HG02571 (cell line): ENCODE data around the gene GTPBP1.

Experiments
- ATAC-seq: cut with Tn5 transposase; IDR thresholded peaks from one replicate; pipeline ENCODE4 v1.9.1; 2021; ENCODE audit warnings: mild to moderate bottlenecking, moderate library complexity; ENCODE audit not compliant: unreplicated experiment

The GTPBP1 gene

DNA sequence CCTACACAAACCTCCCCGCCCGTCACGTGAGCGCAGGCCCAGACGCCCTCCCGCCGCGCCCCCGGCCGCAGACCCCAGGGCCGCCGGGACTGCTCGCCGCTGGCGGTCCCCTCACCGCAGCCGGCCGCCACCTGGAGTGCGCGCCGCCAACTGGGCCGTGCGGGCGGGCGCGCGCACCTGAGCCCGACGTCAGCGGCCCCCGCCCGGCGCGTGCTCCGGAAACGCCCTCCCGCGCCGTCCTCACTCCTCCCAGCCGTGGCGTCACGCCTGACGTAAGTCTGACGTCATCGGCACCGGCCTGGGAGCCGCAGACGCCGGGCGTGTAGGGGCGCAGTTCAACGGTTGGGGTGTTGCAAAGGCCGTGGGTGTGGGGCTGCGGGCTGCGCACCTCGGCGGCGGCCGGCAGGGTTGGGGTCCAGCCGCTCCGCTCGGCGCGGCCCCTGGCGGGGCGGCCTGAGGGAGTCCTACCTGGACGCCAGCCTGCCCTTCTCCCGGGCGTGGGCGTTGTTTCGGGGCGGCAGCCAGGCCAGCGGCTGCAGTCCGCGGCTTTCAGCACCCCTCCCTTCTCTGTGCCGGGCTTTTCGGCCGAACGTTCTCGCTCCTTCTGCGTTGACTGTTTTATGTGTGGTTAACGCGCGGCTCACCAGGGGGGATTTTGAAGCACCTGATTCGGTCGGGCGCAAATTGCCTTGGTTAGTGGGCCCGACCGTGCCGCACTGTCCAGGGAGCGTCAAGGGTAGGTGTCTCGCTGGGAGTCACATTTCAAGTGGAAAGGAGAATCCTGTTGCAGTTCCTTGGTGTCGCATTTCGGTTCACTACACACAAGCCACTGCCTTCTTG lies 4.7 kb upstream of the GTPBP1 start, which contains the start of gene JOSD1:
Gene JOSD1 (minus strand): TSS at position 155 of the 840 bp plus-strand sequence. CDS start 956 bp downstream, outside the sequence.
- ATAC-seq = peak; percentile 28

DNA sequence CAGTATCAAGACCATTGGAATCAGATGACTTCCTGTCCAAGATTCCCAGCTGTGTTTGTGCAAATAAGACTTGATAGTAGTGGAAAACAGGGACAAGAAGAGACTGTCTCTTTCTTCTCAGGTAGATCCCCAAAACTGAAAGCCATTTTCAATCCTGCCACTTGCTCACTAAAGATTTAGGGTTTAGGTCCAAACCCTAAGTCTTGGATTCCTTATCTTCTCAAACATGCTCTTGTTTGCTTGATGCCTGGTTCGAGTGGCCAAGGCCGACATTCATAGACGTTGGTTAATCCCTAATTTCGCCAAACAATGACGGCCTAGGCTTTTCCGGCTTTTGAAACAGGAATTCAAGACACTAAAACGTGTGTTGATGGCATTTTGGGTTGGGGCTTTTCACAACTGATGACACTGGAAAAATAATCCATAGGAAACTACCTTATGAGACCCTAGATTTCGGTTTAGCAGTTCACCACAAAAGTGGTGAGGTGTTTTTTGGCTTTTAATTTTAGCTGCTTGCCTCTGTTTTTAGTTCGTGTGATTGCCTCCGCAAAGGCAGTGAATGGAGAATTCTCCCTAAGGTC lies 1.0 kb upstream of the GTPBP1 start:
- ATAC-seq = no peak

DNA sequence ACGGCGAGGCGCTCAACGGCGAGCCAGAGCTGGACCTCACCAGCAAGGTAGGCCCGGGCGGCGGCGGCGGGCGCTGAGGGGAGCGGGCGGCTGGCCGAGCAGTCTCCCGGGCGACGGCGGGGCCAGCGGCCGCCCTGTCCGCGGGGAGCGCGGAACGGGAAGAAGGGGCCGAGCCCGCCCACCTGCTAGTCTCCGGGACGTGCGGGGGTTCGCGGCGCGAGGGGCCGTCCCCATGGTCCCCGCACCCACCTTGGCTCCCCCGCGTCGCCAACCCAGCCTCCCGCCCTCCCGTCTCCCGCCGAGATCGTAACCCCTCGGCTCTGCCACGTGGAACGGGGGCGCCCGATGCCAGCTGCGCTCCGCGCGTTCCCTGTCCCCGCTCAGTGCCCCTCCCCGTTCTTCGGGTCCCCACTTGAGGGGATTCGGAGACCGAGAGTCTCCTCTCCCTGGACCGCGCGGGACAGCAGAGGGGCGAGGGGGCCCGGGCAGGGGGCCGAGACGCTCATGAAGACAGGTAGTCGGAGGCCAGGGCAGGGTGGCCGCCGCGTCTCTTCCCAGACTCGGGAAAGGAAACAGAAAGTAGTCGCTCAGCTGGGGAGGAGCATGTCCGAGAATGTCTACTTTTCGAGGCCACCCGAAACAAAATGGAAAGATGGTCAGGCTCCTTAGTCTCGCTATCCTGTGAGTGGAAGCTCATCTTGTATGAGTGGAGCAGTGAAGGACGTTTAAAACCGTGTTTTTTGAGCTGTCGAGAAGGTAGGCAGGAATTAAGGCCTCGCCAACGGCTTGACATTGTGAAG lies 557 bp downstream of the GTPBP1 start:
- ATAC-seq = peak; percentile 1

DNA sequence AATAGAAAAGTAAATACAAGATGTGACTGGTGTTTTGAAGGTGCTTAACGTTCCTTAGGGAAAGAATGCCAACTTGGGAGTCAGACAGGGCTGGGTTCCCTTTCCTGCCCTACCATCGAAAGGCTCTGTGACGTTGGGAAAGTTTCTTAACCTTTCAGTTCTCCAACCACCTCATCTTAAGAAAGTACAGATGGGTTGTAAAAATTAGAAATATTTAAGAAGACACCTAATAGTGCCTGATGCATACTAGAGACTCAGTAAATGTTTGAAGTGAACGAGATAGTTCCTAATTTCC lies 1.1 kb downstream of the GTPBP1 start:
- ATAC-seq = no peak

DNA sequence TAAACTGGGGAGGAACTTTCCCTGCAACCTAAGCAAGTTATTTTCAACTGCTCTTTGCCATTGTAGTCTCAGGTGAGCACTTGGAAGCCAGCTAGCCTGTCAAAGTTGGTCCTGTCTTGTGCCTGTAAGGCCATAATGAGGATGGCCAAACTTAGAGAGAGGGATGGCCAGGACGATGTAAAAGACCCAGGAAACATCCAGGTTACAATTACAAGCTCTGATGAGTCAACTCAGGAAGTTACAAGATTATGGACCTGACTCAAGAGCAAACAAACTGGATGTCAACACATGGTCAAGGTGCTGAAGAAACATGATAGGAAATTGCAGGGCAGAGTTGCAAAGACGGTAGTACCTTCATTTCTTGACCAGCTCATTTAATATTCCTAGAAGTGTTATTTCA lies 1.6 kb downstream of the GTPBP1 start:
- ATAC-seq = no peak

DNA sequence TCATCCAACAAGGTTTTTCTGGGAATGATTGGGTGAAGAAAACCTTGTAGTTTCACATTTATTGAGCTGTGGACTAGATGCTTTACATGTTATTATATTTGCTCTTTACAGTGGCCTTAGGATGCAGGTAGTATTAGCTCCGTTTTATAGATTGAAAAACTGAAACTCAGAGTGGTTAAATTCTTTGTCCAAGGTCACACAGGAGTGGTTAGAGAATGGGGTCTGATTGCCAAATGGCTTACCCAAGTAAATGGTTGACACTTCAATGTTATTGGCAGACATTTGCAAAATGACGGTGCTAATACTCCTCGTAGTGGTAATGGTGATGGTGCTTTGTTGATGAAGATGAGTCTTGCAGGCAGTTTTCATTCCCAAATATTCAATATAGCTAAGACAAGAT lies 2.2 kb downstream of the GTPBP1 start:
- no peak for ATAC-seq

DNA sequence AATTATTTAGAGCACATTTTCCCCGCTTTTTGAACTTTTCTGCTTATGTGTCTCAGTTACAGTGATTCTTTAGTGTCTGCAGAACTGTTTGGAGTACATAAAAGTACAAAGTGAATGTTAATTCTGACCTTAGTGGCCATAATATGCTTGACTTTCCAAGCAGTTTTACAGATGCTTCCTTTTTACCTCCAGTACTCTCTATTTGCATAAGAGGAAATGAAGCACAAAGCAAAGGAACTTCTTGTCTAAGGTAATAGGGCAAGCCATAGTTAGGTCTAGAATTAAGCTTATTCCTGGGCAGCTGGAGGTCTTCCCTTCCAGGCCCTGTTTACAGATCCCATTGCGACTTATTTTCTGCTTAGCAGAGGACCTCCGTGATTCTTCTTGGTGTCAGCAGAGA lies 3.6 kb downstream of the GTPBP1 start:
- no peak for ATAC-seq

DNA sequence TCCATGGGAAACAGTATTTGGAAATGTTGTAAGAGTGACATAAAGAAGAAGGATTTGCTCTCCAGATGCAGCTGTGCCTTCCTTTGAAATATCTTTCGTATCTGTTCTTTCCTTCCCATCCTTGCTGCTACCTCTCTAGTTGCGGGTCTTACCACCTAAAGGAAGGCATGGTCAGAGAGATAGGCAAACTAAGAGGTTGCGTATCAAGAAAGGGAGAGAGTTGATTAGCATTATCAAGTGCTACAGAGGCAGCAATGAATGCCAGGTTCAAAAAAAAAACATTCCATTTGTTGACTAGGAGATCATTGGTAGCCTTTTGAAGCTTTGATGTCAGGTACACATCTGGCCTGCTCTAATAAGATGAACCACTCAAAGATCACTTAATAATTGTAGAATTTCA lies 4.6 kb downstream of the GTPBP1 start:
- no peak for ATAC-seq

DNA sequence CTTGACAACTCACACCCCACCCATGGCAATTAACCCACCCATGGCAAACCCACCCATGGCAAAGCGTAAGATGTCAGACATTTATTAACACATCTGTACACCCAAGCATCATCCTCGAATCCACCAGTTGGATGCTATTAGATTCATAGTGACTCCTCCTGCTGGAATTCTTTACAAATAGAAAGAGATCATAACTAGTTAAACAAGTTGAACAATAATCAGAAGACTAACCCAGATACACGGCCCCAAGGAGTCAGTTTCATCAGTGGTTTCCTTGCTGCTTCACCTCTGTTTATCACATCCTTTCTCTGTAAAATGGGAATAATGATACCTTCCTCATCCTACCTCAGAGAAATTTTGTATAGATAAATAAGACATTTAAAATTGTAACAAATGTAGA lies 5.1 kb downstream of the GTPBP1 start:
- ATAC-seq = no peak

DNA sequence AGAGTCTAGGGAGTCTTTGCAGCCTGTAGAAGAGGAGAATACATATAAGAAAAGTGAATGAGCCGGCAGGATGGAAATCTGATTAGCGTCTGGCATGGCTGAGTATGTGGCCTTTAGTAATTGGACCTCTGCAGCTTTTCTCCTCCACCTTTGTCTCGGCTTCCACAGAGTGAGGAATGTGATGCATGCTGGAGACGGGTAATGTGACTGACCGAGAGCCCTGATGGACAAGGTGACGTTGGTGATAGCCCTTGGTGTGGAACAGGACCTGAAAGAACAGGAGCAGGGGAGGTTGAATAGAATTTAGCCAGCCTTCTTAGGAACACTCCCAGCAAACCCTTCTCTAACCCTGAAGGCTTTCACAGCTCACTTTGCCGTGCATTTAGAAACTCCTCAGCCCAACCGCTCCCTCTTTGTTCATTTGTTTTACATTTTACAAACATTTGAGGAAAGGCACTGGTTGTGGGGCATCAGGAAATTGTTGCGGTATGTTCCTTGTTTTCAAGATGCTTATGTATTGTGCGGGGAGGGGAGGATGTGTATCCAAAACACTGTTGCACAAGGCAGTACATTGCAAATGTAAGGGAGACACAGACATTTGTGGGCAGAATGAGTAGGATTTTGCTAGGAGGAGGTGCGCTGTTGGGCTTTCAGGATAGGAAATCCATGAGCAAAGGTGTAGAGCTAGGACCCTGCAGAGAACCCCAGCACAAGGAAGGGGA lies 6.9 kb downstream of the GTPBP1 start:
- no peak for ATAC-seq

DNA sequence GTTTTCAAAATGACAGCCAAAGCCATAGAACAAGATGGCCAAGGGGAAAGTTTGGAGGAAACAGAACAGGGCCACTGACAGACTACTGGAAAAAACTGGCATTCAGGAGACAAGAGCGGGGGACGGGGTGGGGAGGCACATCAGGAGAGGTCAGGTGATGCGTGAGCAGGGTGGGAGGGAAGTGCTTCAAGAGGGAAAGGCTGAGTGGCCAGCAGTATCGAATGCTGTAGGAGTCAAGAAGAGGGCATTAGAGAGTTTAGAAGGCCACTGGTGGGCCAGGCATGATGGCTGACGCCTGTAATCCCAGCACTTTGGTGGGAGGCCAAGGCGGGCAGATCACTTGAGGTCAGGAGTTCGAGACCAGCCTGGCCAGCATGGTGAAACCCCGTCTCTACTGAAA lies 8.2 kb downstream of the GTPBP1 start:
- ATAC-seq = no peak

DNA sequence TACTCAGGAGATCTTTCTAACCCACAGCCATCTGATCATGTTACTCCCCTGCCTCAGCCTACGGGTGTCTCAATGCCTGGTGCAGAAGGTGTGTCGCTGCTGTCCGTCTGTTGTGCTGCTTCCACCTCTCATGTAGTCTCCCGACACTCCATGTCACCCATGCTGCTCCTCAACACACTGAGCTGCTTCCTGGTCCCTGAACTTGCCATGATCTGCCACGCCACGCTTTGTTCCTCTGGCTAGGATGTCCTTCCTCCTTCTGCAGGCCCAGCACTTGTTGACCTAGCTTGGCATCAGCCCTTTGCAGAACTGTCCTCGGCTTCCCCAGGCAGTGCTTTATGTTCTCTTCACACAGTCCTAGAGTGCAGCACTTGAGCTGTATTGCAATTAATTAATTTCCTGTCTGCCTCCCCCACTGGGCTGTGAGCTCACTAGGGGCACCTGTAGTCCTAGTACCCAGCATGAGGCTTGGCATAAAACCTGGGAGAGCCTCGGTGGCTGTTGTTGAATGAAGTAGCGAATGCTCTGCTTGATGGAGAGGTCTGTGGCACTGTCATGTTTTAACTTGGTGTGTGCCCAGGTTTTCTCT lies 9.5 kb downstream of the GTPBP1 start:
- no peak for ATAC-seq

DNA sequence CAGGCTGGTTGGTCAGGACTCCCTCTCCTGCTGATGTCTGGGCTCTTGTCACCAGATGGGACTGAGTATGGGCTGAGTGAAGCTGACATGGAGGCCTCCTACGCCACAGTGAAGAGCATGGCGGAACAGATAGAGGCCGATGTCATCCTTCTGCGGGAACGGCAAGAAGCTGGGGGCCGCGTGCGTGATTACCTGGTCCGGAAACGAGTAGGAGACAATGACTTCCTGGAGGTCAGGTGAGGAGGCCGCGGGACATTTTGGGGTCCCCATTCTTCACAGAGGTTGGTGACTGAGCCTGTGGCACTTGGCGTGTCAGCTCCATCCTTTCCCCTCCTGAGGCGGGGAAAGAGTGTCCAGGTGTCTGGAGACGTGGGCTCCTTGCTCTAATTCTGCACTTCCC lies 10.1 kb downstream of the GTPBP1 start:
- ATAC-seq = no peak

DNA sequence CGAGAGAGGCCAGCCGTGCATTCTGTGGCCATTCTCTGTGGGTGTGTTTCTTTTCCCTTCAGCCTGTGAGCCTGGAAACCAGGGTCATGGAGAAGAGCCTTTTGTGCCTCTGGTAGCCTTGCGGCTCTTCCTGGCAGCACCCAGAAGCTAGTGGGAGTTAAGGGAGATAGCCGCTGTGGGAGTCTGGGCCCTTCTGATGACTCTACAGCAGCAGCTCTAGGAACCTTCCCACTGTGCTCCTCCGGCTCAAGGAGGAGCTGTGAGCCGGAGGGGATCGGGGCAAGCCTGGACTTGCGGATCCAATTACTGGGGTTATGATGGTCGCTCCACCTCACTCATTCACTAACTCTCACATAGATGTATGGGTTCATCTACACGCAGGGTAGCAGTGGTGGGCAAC lies 10.5 kb downstream of the GTPBP1 start:
- ATAC-seq = no peak

DNA sequence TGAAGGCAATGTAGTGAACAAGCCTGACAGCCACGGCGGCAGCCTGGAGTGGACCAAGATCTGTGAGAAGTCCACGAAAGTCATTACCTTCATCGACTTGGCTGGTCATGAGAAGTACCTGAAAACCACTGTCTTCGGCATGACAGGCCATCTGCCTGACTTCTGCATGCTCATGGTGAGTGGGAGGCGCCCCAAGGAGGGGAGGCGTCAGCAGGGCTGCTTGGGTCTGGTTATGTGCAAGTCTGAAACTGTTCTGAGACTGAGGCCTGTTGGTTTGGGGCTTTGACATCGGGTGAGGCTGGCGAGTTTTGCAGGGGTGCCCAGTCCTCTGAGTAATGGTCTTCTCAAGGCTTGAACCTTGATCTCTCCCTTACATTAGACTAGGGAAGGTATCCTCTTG lies 11.1 kb downstream of the GTPBP1 start:
- ATAC-seq = no peak

DNA sequence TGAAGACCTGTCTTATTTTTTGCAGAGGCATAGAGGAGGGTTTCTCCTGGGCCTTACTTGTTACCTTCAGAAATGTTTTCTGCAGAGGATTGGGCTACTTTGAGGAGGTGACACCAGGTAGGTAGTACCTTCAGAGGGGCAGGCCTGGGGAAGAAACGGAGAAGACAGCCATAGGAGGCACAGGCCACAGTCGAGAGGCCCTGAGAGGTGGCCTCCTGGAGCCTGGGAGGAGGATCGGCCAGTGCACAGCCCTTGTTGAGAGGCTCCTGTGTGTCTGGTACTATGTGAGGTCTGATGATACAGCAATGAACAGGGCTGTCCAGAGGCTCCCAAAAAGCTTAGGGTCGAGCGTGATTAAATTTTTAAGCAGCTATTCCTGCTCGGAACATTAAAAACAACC lies 11.5 kb downstream of the GTPBP1 start:
- ATAC-seq = no peak

DNA sequence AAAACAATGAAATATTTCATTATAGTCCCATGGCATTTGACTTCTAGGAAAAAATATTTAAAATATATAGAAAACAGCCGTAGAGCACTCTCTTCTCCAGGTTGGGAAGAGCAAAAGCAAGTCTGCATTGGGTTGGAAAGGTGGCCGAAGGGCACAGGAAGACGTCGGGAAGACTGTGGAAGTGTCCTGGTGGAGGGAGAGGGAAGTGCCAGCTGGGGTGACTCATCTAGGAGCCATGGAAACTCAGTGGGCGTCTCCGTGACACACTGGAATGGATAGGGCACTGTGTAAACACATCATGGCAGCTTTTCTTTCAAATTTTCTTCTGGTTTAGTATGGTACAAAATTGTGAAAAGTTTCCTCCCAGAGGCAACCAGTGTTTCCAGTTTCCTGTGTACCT lies 12.7 kb downstream of the GTPBP1 start:
- ATAC-seq = no peak

DNA sequence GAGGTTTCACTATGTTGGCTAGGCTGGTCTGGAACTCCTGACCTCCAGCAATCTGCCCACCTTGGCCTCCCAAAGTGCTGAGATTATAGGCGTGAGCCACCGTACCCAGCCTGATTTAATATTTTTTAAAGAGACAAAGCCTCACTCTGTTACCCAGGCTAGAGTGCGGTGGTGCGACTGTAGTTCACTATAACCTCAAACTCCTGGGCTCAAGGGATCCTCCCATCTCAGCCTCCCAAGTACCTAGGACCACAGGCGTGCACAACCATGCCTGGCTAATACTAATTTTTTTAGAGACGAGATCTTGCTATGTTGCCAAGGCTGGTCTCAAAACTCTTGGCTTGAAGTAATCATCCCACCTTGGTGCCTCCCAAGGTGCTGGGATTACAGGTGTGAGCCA lies 13.5 kb downstream of the GTPBP1 start:
- no peak for ATAC-seq

DNA sequence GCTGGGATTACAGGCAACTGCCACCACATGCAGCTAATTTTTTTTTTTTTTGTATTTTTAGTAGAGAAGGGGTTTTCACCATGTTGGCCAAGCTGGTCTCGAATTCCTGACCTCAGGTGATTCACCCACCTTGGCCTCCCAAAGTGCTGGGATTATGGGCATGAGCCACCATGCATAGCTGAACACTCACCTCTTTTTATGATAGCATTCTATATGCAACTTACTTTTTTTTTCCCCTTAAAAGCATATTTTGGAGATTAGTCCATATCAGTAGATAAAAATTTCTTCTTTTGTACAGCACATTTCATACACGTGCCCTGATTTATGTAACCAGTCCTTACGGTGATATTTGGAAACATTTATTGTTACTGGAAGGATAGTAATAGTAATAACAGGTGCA lies 14.6 kb downstream of the GTPBP1 start:
- ATAC-seq = no peak

DNA sequence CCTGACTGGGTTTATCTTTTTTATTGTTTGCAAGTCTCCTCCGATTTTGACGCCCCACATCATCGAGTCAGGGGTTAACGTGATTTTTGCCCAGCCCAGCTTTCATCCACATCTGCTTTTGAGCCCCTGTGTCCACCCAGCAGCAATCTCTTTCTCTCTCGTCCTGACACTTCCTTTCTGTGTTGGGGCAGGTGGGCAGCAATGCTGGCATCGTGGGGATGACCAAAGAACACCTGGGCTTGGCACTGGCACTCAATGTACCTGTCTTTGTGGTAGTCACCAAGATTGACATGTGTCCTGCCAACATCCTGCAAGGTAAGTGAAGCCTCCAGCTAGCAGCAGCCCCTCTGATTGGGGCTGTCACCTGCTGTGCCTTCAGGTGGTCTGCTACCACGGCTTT lies 15.8 kb downstream of the GTPBP1 start:
- no peak for ATAC-seq

DNA sequence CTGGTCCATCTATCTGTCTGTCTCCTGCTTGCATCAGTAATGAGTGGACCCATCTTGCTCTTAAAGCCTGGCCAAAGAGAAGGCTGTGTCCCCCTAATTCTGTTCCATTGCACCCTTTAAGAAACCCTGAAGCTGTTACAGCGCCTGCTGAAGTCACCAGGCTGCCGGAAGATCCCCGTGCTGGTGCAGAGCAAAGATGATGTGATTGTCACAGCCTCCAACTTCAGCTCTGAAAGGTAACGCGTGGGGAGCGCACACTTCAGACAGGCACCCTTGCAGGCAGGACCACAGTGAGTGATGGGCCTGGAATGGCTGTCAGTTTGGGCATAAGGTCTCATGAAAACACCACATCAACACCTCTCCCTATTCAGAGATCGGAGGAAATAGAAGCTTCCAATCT lies 18.4 kb downstream of the GTPBP1 start:
- no peak for ATAC-seq
